NB4 (cell line): ENCODE data around the gene ADH1C.

Experiments used
- DNase-seq: peaks from one replicate; pipeline ENCODE4 v3.0.0; 2010; ENCODE audit warnings: low read depth
- H3K4me3 ChIP-seq: one replicate; pipeline ENCODE4 v1.5.1; 2011; ENCODE audit warnings: mild to moderate bottlenecking, low read depth, low read length, moderate library complexity
- MYC ChIP-seq: IDR thresholded peaks from 2 replicates; pipeline ENCODE4 v1.6.1; 2011; ENCODE audit warnings: low read depth, low read length
- POLR2A ChIP-seq: IDR thresholded peaks from 2 replicates; pipeline ENCODE4 v1.6.1; 2011; ENCODE audit warnings: mild to moderate bottlenecking; ENCODE audit not compliant: insufficient read length; ENCODE audit errors: extremely low read depth
- TF ChIP-seq, protein P1 (sequence below): IDR thresholded peaks from one replicate; pipeline ENCODE4 v1.5.1; 2012; ENCODE audit warnings: low read depth, low read length
- TF ChIP-seq, protein P2 (sequence below): IDR thresholded peaks from 2 replicates; pipeline ENCODE4 v1.6.1; 2011; ENCODE audit warnings: low read depth, low read length

The ADH1C gene

DNA sequence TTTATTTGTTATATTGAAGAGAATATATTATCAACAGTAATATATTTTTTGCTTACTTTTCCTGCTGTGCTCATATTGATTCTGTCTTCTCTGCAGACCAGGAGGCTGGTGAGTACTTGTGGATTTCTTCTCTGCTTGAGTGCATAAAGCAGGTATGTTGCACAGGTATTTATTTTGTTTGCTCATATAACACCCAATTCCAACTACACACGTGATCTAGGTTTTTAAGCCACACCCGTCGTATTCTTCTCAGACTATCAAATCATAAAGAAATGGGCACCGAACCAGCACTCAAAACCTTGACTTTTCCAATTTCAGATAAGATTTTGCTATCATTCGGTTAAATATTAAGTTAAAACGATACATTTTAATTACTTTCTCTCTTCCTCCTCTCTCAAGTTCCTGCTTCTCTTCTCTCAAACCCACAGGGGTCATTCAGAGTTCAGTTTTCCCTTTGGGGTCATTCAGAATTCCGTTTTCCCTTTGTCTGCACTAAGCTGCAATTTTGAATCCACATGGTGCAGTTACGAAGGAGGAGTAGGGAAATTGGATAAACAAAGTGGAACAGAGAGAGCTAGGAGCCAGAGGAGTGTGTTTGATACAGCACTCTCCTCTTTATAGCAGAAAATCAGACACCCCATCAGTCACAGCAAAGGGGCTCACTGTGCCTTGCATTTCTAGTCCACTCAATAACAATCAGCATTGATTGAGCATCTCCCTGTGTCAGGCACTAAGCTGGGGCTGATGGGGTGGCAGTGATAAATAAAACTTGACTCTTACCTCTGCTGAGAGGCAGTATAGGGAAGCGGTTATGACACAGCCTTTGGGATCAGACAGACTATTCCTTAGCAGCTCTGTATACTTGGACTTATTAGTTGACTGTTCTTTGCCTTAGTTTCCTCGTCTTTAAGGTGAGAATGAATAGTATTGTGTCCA, at the start of gene ADH1C:
TSS of gene ADH1C (minus strand) at position 145 of the 936 bp plus-strand sequence. CDS start at position 74, 71 bp downstream.
- no peak for DNase-seq
- TF ChIP-seq, protein P1, sequence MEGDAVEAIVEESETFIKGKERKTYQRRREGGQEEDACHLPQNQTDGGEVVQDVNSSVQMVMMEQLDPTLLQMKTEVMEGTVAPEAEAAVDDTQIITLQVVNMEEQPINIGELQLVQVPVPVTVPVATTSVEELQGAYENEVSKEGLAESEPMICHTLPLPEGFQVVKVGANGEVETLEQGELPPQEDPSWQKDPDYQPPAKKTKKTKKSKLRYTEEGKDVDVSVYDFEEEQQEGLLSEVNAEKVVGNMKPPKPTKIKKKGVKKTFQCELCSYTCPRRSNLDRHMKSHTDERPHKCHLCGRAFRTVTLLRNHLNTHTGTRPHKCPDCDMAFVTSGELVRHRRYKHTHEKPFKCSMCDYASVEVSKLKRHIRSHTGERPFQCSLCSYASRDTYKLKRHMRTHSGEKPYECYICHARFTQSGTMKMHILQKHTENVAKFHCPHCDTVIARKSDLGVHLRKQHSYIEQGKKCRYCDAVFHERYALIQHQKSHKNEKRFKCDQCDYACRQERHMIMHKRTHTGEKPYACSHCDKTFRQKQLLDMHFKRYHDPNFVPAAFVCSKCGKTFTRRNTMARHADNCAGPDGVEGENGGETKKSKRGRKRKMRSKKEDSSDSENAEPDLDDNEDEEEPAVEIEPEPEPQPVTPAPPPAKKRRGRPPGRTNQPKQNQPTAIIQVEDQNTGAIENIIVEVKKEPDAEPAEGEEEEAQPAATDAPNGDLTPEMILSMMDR = no peak
- no peak for TF ChIP-seq POLR2A
- TF ChIP-seq MYC = no peak
- TF ChIP-seq, protein P2, sequence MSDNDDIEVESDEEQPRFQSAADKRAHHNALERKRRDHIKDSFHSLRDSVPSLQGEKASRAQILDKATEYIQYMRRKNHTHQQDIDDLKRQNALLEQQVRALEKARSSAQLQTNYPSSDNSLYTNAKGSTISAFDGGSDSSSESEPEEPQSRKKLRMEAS = no peak

DNA sequence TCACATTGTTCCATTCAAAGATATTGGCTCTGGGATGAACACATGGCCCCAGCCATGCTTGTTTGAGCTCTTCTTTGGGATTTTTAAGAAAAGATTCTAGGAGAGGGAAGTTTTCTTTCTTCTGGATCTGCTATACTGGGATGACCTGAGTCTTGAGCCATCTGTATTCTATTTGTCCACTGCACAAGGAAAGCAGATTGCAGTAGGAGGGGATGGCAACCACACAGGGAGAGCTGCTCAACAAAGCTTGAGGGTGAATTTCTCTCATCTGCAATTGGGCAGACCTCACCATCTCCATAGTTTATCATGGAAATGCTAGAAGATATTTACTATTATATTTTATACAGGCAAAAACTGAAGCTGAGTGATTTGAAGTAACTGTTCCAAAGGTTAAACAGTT, 48.3 kb upstream of the ADH1C start:
- TF ChIP-seq, protein P1 = no peak
- TF ChIP-seq, protein P2 = no peak
- TF ChIP-seq MYC (no peak), POLR2A (no peak)
- DNase-seq = no peak
- H3K4me3 ChIP-seq = no peak overlapping the region

More for the DNA sequence above, at the start of gene ADH1C:
- no peak within 1 kb of the TSS for H3K4me3 ChIP-seq

DNA sequence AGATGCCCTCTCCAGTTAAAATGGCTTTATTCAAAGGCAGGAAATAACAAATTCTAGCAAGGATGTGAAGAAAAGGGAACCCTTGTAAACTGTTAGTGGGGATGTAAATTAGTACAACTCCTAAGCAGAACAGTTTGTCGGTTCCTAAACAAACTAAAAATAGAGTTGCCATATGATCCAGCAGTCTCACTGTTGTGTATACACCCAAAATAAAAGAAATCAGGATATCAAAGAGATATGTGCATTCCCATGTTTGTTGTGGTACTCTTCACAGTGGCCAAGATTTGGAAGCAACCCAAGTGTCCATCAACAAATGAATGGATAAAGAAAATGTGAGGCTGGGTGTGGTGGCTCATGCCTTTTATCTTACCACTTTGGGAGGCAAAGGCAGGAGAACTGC, 46.5 kb upstream of the ADH1C start:
- TF ChIP-seq, protein P2 = no peak
- no peak for TF ChIP-seq MYC
- TF ChIP-seq POLR2A = no peak
- TF ChIP-seq, protein P1 = no peak
- no peak for DNase-seq
- no peak overlapping the region for H3K4me3 ChIP-seq

DNA sequence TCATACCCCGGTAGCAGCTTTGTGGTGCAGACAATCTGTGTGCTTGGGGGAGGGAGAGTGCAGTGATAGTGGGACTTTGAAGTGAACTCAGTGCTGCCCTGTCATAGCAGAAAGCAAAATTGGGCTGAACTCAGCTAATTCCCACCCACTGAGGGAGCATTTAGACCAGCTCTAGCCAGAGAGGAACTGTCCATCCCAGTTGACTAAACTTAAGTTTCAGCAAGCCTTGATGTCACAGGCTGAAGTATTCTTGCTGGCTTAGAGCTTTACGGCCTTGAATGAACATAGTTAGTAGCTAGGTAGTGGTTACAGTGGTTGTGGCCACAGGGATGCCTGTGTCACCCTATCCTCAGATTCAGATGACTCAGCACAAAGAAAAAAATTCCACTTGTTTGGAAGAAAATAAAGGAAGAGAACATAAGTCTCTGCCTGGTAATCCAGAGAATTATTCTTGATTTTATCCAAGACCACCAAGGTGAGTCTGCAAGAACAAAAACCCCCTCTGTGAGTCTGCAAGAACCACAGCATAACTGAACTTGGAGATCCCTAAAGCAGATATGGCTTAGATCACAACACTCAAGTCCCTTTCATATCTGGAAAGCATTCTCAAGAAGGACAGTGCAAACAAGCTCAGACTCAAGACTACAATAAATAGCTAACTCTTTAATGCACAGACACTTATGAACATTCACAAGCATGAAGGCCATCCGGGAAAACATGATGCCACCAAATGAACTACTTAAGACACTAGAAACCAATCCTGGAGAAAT, 43.2 kb upstream of the ADH1C start:
- TF ChIP-seq MYC = no peak
- TF ChIP-seq, protein P1 = no peak
- TF ChIP-seq POLR2A = no peak
- TF ChIP-seq, protein P2 = no peak
- no peak overlapping the region for H3K4me3 ChIP-seq
- DNase-seq = no peak

DNA sequence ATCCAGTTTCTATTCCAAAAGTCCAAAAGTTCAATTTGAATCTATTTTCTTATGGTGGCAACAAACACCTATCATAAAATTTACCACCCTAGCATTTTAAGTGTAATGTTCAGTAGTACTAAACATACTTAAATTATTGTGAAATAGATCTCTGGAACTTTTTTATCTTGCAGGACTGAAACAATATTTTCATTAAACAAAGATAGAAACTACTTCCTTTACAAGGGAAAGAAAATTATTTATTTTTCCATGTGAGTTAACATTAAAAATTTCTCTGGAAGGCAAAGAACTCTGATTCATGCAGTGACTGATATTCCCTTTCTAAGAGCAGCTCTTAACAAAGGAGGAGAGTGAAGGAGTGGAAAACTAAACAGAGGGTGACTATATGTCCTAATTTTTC, 42.4 kb upstream of the ADH1C start:
- no peak for TF ChIP-seq MYC
- TF ChIP-seq, protein P2 = no peak
- no peak for TF ChIP-seq POLR2A
- TF ChIP-seq, protein P1 = no peak
- DNase-seq = no peak
- no peak overlapping the region for H3K4me3 ChIP-seq
